ENCODE results near the gene CNTN4. TPM values are rescaled to one million over a fixed set of nuclear protein-coding genes. Genes with fewer than 3 reads are reported as not detected.
A peak's percentile ranks its signal among the peaks of the same experiment; 100 is the strongest.
"Not testable (repeated sequence)": the region's sequence is repeated elsewhere in the genome, so short reads cannot be mapped to it uniquely, and the experiment has no call there.

The CNTN4 gene
- total RNA-seq, 1 experiment from 2014 or later = 5.7 TPM

GRCh38 chr3:2807514-2807913 is 708.8 kb downstream of the CNTN4 start:
- Histone ChIP-seq H3K4me1 (ENCODE audit: insufficient read depth, low read length, poor library complexity, severe bottlenecking) (no peaks in the 10 kb centered on the region), H3K4me3 (ENCODE audit: low read depth, low read length, poor library complexity, severe bottlenecking) (no peak overlapping the region), H3K27me3 (replicated peaks; ENCODE audit: insufficient read depth, low read depth, low read length, poor library complexity) (no peaks in the 10 kb centered on the region), H3K9me3 (ENCODE audit: low read depth, low read length, poor library complexity, severe bottlenecking) (no peaks in the 10 kb centered on the region), H3K36me3 (ENCODE audit: insufficient read depth, low read length, poor library complexity, severe bottlenecking) (no peaks in the 10 kb centered on the region), H3K27ac (ENCODE audit: low read depth, low read length, poor library complexity, severe bottlenecking) (no peak overlapping the region)
- TF ChIP-seq EZH2 (IDR thresholded peaks at IDR 0.05; ENCODE audit: borderline replicate concordance, low read depth, low read length, poor library complexity, severe bottlenecking) = no peak
- no peak for TF ChIP-seq CTCF (conservative IDR thresholded peaks at IDR 0.05; ENCODE audit: low read depth, low read length)
- POLR2A ChIA-PET (ENCODE audit: low non-redundant PET) = no interaction called here
- no peak for DNase-seq (ENCODE audit: low spot score)
- intact Hi-C loops (cut with micrococcal nuclease; ENCODE audit: unreplicated experiment) = no loop called here
- no TSS peak for BruUV-seq (replicated peaks)
- CTCF ChIA-PET = no interaction called here

GRCh38 chr3:2810723-2811122 is 712.1 kb downstream of the CNTN4 start:
- no peaks in the 10 kb centered on the region for H3K9me3 ChIP-seq (ENCODE audit: low read depth, low read length, poor library complexity, severe bottlenecking)
- H3K27me3 ChIP-seq (replicated peaks; ENCODE audit: insufficient read depth, low read depth, low read length, poor library complexity) = no peaks in the 10 kb centered on the region
- no peak for TF ChIP-seq EZH2 (IDR thresholded peaks at IDR 0.05; ENCODE audit: borderline replicate concordance, low read depth, low read length, poor library complexity, severe bottlenecking)
- H3K36me3 ChIP-seq (ENCODE audit: insufficient read depth, low read length, poor library complexity, severe bottlenecking) = no peaks in the 10 kb centered on the region
- no TSS peak for BruUV-seq (replicated peaks)
- CTCF ChIA-PET = no interaction called here
- DNase-seq (ENCODE audit: low spot score) = peak; percentile 11
- POLR2A ChIA-PET (ENCODE audit: low non-redundant PET) = no interaction called here
- H3K27ac ChIP-seq (ENCODE audit: low read depth, low read length, poor library complexity, severe bottlenecking) = no peak overlapping the region
- no peaks in the 10 kb centered on the region for H3K4me1 ChIP-seq (ENCODE audit: insufficient read depth, low read length, poor library complexity, severe bottlenecking)
- H3K4me3 ChIP-seq (ENCODE audit: low read depth, low read length, poor library complexity, severe bottlenecking) = no peak overlapping the region
- intact Hi-C loops (cut with micrococcal nuclease; ENCODE audit: unreplicated experiment) = no loop called here

- TF ChIP-seq EZH2 (IDR thresholded peaks at IDR 0.05; ENCODE audit: borderline replicate concordance, low read depth, low read length, poor library complexity, severe bottlenecking) (no peak), CTCF (conservative IDR thresholded peaks at IDR 0.05; ENCODE audit: low read depth, low read length) (no peak)
- Histone ChIP-seq H3K27me3 (replicated peaks; ENCODE audit: insufficient read depth, low read depth, low read length, poor library complexity) (no peaks in the 10 kb centered on the region), H3K4me3 (ENCODE audit: low read depth, low read length, poor library complexity, severe bottlenecking) (no peak overlapping the region), H3K27ac (ENCODE audit: low read depth, low read length, poor library complexity, severe bottlenecking) (no peak overlapping the region), H3K4me1 (ENCODE audit: insufficient read depth, low read length, poor library complexity, severe bottlenecking) (no peaks in the 10 kb centered on the region), H3K36me3 (ENCODE audit: insufficient read depth, low read length, poor library complexity, severe bottlenecking) (no peaks in the 10 kb centered on the region), H3K9me3 (ENCODE audit: low read depth, low read length, poor library complexity, severe bottlenecking) (no peaks in the 10 kb centered on the region)
- BruUV-seq (replicated peaks) = no TSS peak
- intact Hi-C loops (cut with micrococcal nuclease; ENCODE audit: unreplicated experiment) = no loop called here
- CTCF ChIA-PET = no interaction called here
- DNase-seq (ENCODE audit: low spot score) = no peak
- POLR2A ChIA-PET (ENCODE audit: low non-redundant PET) = no interaction called here
Measured at GRCh38 chr3:2819571-2819970, 720.9 kb downstream of the CNTN4 start.

- BruUV-seq (replicated peaks) = not testable (repeated sequence)
Measured at GRCh38 chr3:2820982-2821381, 722.3 kb downstream of the CNTN4 start.

More at GRCh38 chr3:2820982-2821381, 722.3 kb downstream of the CNTN4 start:
- DNase-seq (ENCODE audit: low spot score); POLR2A ChIA-PET (ENCODE audit: low non-redundant PET); H3K9me3 ChIP-seq (ENCODE audit: low read depth, low read length, poor library complexity, severe bottlenecking); H3K27me3 ChIP-seq (replicated peaks; ENCODE audit: insufficient read depth, low read depth, low read length, poor library complexity); intact Hi-C loops (cut with micrococcal nuclease; ENCODE audit: unreplicated experiment); H3K36me3 ChIP-seq (ENCODE audit: insufficient read depth, low read length, poor library complexity, severe bottlenecking); H3K4me1 ChIP-seq (ENCODE audit: insufficient read depth, low read length, poor library complexity, severe bottlenecking); H3K4me3 ChIP-seq (ENCODE audit: low read depth, low read length, poor library complexity, severe bottlenecking); H3K27ac ChIP-seq (ENCODE audit: low read depth, low read length, poor library complexity, severe bottlenecking): not testable (repeated sequence)
- CTCF ChIA-PET = interaction anchor here (0.6 kb wide), 1 partner anchor 10 kb away, joined by 5 read pairs; no protein-coding TSS in a partner anchor

Measured in A673 (cell line).